Myometrial cell (primary cell): Measurements from ENCODE around the gene CAMK1. TPM values are rescaled to one million over a fixed set of nuclear protein-coding genes. Genes with fewer than 3 reads are reported as not detected.

ENCODE experiments used
- total RNA-seq: library from RNA; depleted of rRNA; stranded (reverse); fragments of >200 nt; gene quantifications from 2 replicates; pipeline ENCODE4 v1.2.3, GENCODE V29; 2015

CAMK1 gene
- total RNA-seq, result 53.0 and 54.8 TPM in 2 replicates

DNA sequence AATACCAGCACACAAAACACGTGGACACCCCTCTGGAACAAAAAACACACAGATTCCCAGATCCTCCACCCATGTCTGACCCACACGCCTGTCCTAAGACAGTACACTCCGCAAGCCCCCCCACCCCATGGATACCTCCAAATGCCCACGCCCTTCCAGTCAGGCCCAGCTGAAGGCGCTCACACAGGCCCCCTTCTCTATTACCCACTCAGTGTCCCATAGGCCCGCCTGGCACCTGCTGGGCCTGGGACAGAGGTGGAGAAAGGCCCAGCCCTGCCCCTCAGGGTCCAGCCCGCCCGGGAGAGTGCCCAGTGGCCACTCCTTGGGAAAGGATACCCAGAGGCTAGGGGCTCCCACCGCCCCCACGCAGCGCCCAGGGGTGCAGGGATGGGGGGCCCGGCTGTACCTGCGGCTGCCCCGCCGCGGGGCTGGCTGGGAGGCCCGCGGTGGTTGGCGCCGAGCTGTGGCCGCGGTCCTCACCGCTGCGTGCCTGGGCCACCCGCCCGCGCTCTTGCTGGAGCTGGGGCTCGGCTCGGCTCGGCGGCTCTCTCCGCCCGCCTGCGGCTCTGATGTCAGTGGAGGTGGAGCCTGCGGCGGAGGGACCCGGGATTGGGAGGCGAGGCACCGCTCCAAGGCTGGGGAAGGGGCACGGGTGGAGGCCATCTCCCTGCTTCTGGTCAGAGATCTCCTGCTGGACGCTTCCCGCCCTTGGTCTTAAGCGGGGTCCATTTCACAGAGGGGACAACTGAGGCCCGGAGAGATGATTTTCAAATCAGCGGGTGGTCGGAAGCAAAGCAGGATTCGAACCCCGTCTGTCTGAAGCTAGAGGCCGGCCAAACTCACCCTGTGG lies at the start of gene CAMK1:
Gene CAMK1 (minus strand): TSS at position 522 of the 850 bp plus-strand sequence. CDS start 2,198 bp downstream, outside the sequence.

DNA sequence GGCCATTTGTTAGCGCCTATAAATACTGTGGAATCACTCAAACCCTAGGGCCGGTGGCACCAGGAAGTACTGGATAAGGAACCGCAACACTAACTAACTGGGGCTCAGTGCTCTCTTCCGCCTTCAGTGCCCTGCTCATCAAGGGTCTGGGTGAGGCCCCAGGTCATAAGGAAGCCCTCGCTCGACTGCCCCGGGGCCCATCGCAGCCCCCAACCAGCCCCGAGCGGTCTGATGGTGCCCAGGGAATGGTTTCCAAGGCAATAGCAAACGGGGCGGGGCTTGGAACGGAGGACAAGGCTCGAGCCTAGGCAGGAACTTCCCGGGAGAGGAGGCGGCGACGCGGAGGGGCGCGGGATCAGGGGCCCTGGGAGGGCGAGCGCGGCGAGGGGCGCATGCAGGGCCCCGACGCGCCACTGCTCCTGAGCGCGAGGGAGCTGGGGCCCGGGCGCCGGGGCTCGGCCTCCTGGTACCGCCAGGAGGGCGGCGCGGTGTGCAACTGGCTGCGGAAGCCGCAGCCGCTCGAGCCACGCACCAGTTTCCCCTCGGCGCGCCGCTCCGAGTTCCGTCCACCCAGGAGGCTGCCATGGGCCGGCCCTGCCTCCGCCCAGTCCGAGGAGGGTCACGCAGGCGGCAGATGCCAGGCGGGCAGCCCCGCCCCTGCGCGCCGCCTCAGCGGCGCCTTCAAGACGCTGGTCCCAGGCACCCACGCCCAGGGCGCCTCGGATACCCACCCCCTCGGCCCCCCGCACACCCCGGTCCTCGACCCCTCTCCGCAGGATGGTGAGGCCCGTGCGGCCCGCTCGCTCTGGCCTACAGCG lies 40.1 kb upstream of the CAMK1 start, which contains the start of gene TTLL3:
Gene TTLL3 (plus strand): TSS at position 648 of the 818 bp plus-strand sequence. CDS start 400 bp downstream, outside the sequence.

DNA sequence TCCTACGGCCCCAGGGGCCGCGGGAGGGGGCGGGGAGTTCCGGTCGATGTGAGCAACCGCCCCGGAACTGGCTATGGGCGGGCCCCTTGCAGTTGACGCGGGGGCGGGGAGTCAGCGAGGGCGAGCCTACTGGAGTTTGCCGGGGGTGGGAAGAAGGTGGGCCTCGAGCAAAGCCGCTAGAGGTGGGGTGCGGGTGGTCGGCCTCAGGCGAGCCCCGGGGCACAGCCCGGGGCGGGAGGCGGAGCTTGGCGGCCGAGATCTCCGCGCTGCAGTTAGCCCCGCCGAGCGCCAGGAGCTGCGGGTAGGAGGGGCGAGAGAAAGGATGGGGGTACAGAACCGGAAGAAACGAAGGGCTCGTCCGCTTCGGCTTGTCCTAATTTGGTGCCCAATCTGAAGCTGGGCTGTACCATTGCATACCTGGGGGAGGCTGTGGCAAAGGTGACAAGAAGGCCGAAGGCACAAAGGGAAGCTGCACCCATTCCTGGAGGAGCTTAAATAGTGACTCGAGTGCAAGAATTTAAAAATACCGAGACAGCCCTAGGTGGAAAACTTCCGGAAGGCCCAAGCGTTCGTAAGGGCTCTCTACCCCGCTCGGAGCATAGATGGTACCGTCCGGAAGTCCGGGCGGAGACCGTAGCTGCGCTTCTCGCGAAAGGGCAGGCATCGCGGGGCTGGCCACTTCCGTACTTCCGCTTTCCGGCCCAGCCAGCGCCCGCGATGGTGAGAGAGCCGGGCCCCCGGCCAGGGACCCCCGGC lies 22.8 kb upstream of the CAMK1 start, which contains the start of the genes ARPC4 and TADA3:
Gene ARPC4 (plus strand): TSS at position 678 of the 756 bp plus-strand sequence. CDS start 40 bp downstream, at position 718.
Gene TADA3 (minus strand): TSS at position 69 of the 756 bp plus-strand sequence. CDS start 1,007 bp downstream, outside the sequence.

DNA sequence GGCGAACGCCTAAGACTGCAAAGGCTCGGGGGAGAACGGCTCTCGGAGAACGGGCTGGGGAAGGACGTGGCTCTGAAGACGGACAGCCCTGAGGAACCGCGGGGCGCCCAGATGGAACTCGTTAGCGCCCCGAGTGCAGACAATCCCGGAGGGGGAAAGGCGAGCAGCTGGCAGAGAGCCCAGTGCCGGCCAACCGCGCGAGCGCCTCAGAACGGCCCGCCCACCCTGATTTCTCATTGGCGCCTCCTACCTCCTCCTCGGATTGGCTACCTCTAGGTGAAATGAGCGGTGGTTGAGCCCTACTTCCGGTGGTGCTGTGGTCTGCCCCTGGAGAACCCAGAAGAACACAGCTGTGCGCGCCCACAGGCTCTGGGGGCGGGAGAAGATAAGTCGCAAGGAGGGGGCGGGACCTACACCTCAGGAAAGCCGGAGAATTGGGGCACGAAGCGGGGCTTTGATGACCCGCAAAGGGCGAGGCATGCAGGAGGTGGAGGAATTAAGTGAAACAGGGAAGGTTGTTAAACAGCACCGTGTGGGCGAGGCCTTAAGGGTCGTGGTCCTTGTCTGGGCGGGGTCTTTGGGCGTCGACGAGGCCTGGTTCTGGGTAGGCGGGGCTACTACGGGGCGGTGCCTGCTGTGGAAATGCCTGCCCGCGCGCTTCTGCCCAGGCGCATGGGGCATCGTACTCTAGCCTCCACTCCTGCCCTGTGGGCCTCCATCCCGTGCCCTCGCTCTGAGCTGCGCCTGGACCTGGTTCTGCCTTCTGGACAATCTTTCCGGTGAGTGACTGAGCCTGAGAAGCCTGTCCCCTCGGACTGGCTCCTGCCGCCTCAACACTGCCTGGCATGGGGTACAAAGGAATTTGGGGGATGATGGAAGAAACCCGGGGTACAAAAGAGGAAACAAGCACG lies 19.8 kb downstream of the CAMK1 start, which contains the start of gene OGG1:
Gene OGG1 (plus strand): TSS at position 308 of the 911 bp plus-strand sequence. CDS start 335 bp downstream, at position 643.

DNA sequence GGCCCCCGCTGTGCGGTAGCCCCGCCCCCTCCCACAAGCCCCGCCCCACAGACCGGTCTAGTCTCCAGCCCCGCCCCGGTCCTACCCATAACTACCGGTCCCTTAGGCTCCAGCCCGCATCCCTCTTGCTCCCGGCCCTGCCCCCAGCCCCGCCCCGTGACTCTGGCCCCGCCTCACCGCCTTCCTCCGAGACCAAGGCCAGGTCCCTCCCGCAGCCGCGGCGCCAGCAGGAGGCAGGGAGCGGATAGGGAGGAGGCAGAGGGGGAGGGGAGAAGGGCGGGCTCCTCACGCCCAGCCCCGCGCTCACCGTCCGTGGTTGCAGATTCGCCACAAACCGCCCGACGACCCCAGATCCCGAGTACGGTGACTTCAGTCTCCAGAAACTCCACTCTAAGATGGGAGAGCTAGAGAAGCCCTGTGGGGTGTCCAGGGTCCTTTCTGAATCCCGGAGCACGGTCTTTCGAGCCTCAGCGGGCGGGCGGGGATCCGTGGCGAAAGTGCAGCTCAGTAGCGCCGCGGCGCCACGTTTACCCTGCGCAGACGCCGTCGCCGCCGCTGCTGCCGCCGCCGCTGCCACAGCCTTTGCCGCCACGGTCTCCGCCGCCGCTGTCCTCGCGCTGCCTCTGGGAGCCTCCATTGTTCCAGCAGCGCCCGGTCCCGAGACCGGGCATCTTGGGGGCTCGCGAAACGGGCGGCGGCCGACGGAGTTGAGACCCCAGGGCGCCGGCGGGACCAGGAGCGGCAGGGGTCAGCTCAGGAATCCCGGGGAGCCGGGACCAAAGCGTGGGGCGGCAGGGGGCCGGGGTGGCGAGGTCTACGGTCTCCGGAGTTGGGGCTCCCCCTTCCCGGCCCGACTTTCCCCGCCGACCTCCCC lies 38.3 kb downstream of the CAMK1 start, which contains the start of gene BRPF1:
Gene BRPF1 (plus strand): TSS at position 530 of the 874 bp plus-strand sequence. CDS start 2,406 bp downstream, outside the sequence.

Other genes starting within 250 kb of the CAMK1 start
- not detected in 2 replicates for gene LHFPL4, start 216.1 kb downstream of the CAMK1 start, total RNA-seq
- gene MTMR14, start 120.4 kb downstream of the CAMK1 start, total RNA-seq, result 41.6 and 46.1 TPM in 2 replicates
- gene CPNE9, start 66.1 kb downstream of the CAMK1 start, total RNA-seq, result not detected in 2 replicates
- gene BRPF1, start 38.2 kb downstream of the CAMK1 start, total RNA-seq, result 8.6 and 9.9 TPM in 2 replicates
- 26.9 and 39.8 TPM in 2 replicates for gene OGG1, start 20.0 kb downstream of the CAMK1 start, total RNA-seq
- 121 and 134 TPM in 2 replicates for gene TADA3, start 22.5 kb upstream of the CAMK1 start, total RNA-seq
- gene ARPC4, start 23.1 kb upstream of the CAMK1 start, total RNA-seq, result 287 and 324 TPM in 2 replicates
- 3.2 and 4.4 TPM in 2 replicates for gene TTLL3, start 40.3 kb upstream of the CAMK1 start, total RNA-seq
- gene RPUSD3, start 74.1 kb upstream of the CAMK1 start, total RNA-seq, result 71.5 and 87.0 TPM in 2 replicates
- gene CIDEC, start 110.3 kb upstream of the CAMK1 start, total RNA-seq, result 0.29 and 0.35 TPM in 2 replicates
- 84.8 and 89.7 TPM in 2 replicates for gene JAGN1, start 120.7 kb upstream of the CAMK1 start, total RNA-seq
- 3.5 and 5.5 TPM in 2 replicates for gene IL17RE, start 132.9 kb upstream of the CAMK1 start, total RNA-seq
- gene IL17RC, start 147.2 kb upstream of the CAMK1 start, total RNA-seq, result 65.7 and 80.7 TPM in 2 replicates
- 30.1 and 45.0 TPM in 2 replicates for gene CRELD1, start 163.9 kb upstream of the CAMK1 start, total RNA-seq
- 2.0 and 2.3 TPM in 2 replicates for gene PRRT3, start 182.5 kb upstream of the CAMK1 start, total RNA-seq
- gene EMC3, start 216.9 kb upstream of the CAMK1 start, total RNA-seq, result 47.3 and 73.9 TPM in 2 replicates